Naive B cell (primary cell): ENCODE measurements around the gene OR51B5. TPM values are rescaled to one million over a fixed set of nuclear protein-coding genes. Genes with fewer than 3 reads are reported as not detected.
"Not testable (repeated sequence)": the region's sequence is repeated elsewhere in the genome, so short reads cannot be mapped to it uniquely, and the experiment has no call there.

Experiments used
- ATAC-seq, 2 donors: fragments of 150-1000 bp; cut with Tn5 transposase; 2 replicates each; pipeline ENCODE4 v1.10.0; 2021; ENCODE audit warnings: low read depth in 2 of 2, mild to moderate bottlenecking in 2 of 2, moderate library complexity in 2 of 2
- DNase-seq: peaks from one replicate; pipeline ENCODE4 v3.0.0; 2022
- H3K27ac Mint-ChIP-seq, 6 donors: one replicate each; pipeline ENCODE4 v1.8.0; 2020 to 2022; ENCODE audit warnings: mild to moderate bottlenecking in 6 of 6, mixed read lengths in 6 of 6, moderate library complexity in 5 of 6, inconsistent platforms in 2 of 6
- H3K27me3 Mint-ChIP-seq, 3 donors: one replicate each; pipeline ENCODE4 v1.8.0; 2021 to 2022; ENCODE audit warnings: mixed read lengths in 3 of 3, mild to moderate bottlenecking in 1 of 3
- H3K36me3 Mint-ChIP-seq, 2 donors: one replicate each; pipeline ENCODE4 v1.8.0; 2020 to 2022; ENCODE audit warnings: mixed read lengths in 2 of 2, inconsistent platforms in 1 of 2, mild to moderate bottlenecking in 1 of 2
- H3K4me1 Mint-ChIP-seq, 3 donors: one replicate each; pipeline ENCODE4 v1.8.0; 2020 to 2022; ENCODE audit warnings: mixed read lengths in 3 of 3, inconsistent platforms in 1 of 3, mild to moderate bottlenecking in 1 of 3, moderate library complexity in 1 of 3
- H3K4me3 Mint-ChIP-seq, 8 donors: one replicate each; pipeline ENCODE4 v1.8.0; 2020 to 2022; ENCODE audit warnings: mild to moderate bottlenecking in 8 of 8, mixed read lengths in 8 of 8, moderate library complexity in 8 of 8, inconsistent platforms in 2 of 8
- H3K9me3 Mint-ChIP-seq, 7 donors: one replicate each; pipeline ENCODE4 v1.8.0; 2020 to 2022; ENCODE audit warnings: mixed read lengths in 7 of 7, mild to moderate bottlenecking in 5 of 7, inconsistent platforms in 2 of 7, moderate library complexity in 1 of 7
- polyA plus RNA-seq, 6 donors: library from polyadenylated mRNA; unstranded; fragments of 300-500 nt; fragmentation: Illumina TruSeq; gene quantifications; one replicate each; pipeline ENCODE4 v1.2.3, GENCODE V29; 2021; ENCODE audit warnings: low read depth in 6 of 6

OR51B5 gene
- polyA plus RNA-seq, 6 donors from 2014 or later, result not detected

DNA sequence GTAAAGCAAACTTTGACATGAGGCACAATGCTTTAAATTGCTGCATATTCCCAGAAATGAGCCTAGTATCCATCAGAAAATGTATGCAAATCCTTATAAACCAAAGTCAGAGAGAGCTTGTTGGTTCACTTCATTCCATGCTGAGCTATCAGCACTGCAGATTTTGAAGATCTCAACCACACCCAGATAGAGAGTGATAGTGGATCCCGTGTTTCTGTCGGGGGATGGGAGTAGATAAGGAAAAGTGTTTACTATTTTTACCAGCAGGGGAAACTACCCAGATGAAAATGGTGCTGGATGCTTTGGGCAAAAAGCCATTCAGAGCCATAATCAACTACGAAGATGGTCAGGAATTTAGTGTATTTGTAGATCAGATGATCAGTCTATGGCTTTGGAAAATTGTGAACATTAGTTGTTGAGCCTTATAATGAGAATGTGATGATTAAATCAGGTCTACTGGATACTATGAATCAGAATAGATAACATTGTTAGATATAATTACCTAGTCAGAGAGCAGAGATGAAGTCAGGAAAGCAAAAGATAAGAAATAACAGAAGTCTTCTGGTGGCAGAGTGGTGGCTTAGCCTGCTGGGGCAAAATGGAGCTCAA lies 18.8 kb upstream of the OR51B5 start:
- Mint-ChIP-seq H3K4me1 (no peaks in the 10 kb centered on the region), H3K4me3 (no peak overlapping the region), H3K27ac (no peak overlapping the region), H3K36me3 (no peaks in the 10 kb centered on the region), H3K9me3 (peaks cover 0 to 8% (median 4%) of the 10 kb centered on the region in 7 donors), H3K27me3 (peaks cover 0 to 12% (median 8%) of the 10 kb centered on the region in 3 donors)
- DNase-seq (no peak), ATAC-seq (no peak)

GRCh38 chr11:5356031-5356430 lies 12.7 kb upstream of the OR51B5 start:
- H3K4me1 Mint-ChIP-seq, H3K9me3 Mint-ChIP-seq, H3K4me3 Mint-ChIP-seq, H3K36me3 Mint-ChIP-seq, DNase-seq, H3K27ac Mint-ChIP-seq, ATAC-seq: not testable (repeated sequence)
- H3K27me3 Mint-ChIP-seq, result peaks cover 7 to 15% (median 8%) of the 10 kb centered on the region in 3 donors

DNA sequence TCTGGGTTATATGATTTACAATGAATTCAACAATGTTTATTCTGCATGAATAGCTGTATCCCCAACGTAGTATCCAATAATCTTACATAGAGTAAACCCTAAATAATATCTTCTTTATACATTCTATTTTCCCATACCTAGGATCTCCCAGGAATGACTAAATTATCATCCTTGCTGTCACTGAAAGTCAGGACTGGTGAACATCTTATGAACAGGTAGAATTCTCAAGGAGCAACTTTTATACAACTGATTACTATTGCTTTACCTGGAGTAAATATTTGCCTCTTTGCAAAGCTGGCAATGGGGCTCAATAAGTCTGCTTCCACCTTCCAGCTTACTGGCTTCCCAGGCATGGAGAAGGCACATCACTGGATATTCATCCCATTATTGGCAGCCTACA lies 7.9 kb upstream of the OR51B5 start, which contains the start of gene OR51B6:
OR51B6 (plus strand) TSS at position 301 of the 400 bp plus-strand sequence; CDS start at position 301, 0 bp downstream.
- no peak within 1 kb of the TSS for H3K4me3 Mint-ChIP-seq
- H3K9me3 Mint-ChIP-seq, result peaks cover 0 to 2% (median 0%) of the 10 kb centered on the region in 7 donors
- no peak within 1 kb of the TSS for H3K27ac Mint-ChIP-seq

DNA sequence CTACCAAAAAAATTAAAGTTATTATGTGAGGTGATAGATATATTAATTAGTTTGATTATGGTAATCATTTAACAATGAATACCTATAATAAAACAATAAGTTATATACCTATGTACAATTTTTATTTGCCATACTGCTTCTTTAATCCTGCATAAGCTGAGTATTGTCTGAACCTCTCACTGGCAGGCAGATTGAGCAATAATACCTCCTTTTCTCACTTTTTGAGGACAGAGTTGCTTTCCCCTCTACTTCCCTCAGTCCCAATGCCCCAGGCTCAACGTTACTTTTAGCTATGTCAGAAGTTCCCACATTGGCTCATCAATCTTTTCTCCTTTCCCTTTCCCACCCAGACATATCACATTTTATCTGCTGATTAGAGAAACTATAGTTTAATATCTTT lies 6.2 kb upstream of the OR51B5 start:
- DNase-seq, result no peak
- H3K27me3 Mint-ChIP-seq, result peaks cover 7 to 25% (median 22%) of the 10 kb centered on the region in 3 donors
- peaks cover 0 to 2% (median 0%) of the 10 kb centered on the region in 7 donors for H3K9me3 Mint-ChIP-seq
- H3K4me3 Mint-ChIP-seq, result no peak overlapping the region
- H3K36me3 Mint-ChIP-seq, result no peaks in the 10 kb centered on the region
- no peak for ATAC-seq
- no peak overlapping the region for H3K27ac Mint-ChIP-seq
- H3K4me1 Mint-ChIP-seq, result no peaks in the 10 kb centered on the region

More for the DNA sequence above, 7.9 kb upstream of the OR51B5 start, which contains the start of gene OR51B6:
- H3K27me3 Mint-ChIP-seq, result peaks cover 7 to 25% (median 22%) of the 10 kb centered on the region in 3 donors
- H3K4me1 Mint-ChIP-seq, result no peaks in the 10 kb centered on the region
- DNase-seq, result no peak
- no peaks in the 10 kb centered on the region for H3K36me3 Mint-ChIP-seq
- ATAC-seq, result no peak

GRCh38 chr11:5348551-5349194 lies 5.3 kb upstream of the OR51B5 start:
- no peaks in the 10 kb centered on the region for H3K4me1 Mint-ChIP-seq
- DNase-seq (no peak), ATAC-seq (no peak)
- no peak overlapping the region for H3K27ac Mint-ChIP-seq
- H3K27me3 Mint-ChIP-seq, result peaks cover 7 to 25% (median 22%) of the 10 kb centered on the region in 3 donors
- no peak overlapping the region for H3K4me3 Mint-ChIP-seq
- H3K9me3 Mint-ChIP-seq, result peaks cover 0 to 2% (median 0%) of the 10 kb centered on the region in 7 donors
- no peaks in the 10 kb centered on the region for H3K36me3 Mint-ChIP-seq

DNA sequence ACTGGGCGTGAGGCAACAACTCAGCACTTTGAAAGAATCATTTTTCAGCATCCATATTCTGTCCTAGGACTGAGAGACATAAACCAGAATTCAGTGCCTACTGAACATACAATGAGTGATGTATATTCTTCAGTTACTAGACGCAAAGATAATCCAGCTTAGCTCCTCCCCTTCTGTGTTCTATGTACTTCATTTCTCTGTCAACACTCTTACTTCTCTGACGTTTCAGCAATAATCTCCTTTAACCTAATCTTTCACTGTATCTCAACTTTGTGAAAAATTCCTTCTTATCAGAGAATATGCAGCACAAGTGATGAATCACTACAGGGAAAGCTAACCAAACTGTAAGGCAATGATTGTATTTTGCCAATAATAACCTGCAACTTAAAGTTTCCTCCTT lies 2.5 kb upstream of the OR51B5 start:
- no peak for ATAC-seq
- Mint-ChIP-seq H3K4me1 (no peaks in the 10 kb centered on the region), H3K9me3 (peaks cover 0 to 2% (median 0%) of the 10 kb centered on the region in 7 donors), H3K4me3 (no peak overlapping the region), H3K36me3 (no peaks in the 10 kb centered on the region), H3K27ac (no peak overlapping the region), H3K27me3 (peaks cover 0 to 17% (median 14%) of the 10 kb centered on the region in 3 donors)
- DNase-seq, result no peak

DNA sequence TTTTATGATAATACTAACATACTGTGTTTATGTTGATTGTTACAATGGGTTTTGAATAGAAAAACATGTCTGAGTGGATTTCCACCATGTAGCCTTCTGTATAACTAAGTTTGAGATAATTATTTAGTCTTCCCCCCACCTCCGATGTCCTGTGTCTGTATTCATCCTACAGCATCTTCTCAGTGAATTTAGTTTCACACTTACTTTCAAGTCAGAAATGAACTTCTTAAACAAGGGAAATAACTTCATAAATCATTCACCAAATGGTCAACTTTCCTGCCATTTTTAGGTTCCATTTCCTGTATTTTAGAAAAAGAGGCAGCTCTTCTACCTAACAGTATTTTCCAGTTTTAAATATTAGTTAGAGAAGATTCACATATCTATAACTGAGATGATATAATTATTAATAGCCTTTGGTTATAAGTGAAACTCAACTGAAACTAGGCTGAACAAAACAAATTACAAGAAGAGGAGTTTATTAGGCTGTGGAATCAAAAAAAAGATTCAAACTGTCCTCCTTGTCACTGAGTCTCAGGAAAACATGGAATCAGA lies 3.5 kb downstream of the OR51B5 start:
- ATAC-seq (no peak), DNase-seq (no peak)
- Mint-ChIP-seq H3K9me3 (peaks cover 0 to 2% (median 0%) of the 10 kb centered on the region in 7 donors), H3K4me3 (no peak overlapping the region), H3K27me3 (peaks cover 0 to 6% (median 0%) of the 10 kb centered on the region in 3 donors), H3K36me3 (no peaks in the 10 kb centered on the region), H3K4me1 (no peaks in the 10 kb centered on the region), H3K27ac (no peak overlapping the region)

DNA sequence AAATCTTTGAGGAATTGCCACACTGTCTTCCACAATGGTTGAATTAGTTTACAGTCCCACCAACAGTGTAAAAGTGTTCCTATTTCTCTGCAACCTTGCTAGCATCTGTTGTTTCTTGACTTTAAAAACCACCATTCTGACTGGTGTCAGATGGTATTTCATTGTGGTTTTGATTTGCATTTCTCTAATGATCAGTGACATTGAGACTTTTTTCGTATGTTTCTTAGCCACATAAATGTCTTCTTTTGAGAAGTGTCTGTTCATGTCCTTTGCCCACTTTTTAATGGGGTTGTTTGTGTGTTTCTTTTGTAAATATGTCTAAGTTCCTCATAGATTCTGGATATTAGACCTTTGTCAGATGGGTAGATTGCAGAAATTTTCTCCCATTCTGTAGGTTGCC lies 6.1 kb downstream of the OR51B5 start:
- not testable (repeated sequence) for H3K36me3 Mint-ChIP-seq, H3K4me1 Mint-ChIP-seq

DNA sequence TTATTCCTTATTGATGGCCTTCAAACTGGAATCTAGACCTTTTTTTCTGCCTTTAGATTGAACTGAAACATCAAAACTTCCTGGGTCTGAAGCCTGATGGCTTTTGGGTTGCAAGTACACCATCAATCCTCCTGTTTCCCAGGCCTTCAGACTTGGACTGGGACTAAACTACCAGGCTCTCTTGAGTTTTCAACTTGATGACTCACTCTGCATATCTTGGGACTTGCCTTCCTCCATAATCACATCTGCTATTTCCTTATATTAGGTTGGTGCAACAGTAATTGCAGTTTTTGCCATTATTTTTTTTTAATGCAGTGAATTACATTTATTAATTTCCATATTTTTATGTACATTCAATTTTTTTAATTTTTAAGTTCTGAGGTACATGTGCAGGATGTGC lies 7.0 kb downstream of the OR51B5 start:
- Mint-ChIP-seq H3K27me3 (no peaks in the 10 kb centered on the region), H3K9me3 (peaks cover 0 to 2% (median 0%) of the 10 kb centered on the region in 7 donors), H3K4me1 (no peaks in the 10 kb centered on the region), H3K36me3 (no peaks in the 10 kb centered on the region), H3K4me3 (no peak overlapping the region), H3K27ac (no peak overlapping the region)
- ATAC-seq (no peak), DNase-seq (no peak)

More for the DNA sequence above, 6.1 kb downstream of the OR51B5 start:
- H3K27ac Mint-ChIP-seq, H3K9me3 Mint-ChIP-seq, H3K27me3 Mint-ChIP-seq, DNase-seq, ATAC-seq, H3K4me3 Mint-ChIP-seq: not testable (repeated sequence)

GRCh38 chr11:5335170-5335569 lies 8.2 kb downstream of the OR51B5 start:
- Mint-ChIP-seq H3K4me3 (no peak overlapping the region), H3K4me1 (no peaks in the 10 kb centered on the region), H3K36me3 (no peaks in the 10 kb centered on the region), H3K27ac (no peak overlapping the region), H3K27me3 (peaks cover 0 to 8% (median 0%) of the 10 kb centered on the region in 3 donors), H3K9me3 (peaks cover 0 to 5% (median 0%) of the 10 kb centered on the region in 7 donors)
- DNase-seq (no peak), ATAC-seq (no peak)

DNA sequence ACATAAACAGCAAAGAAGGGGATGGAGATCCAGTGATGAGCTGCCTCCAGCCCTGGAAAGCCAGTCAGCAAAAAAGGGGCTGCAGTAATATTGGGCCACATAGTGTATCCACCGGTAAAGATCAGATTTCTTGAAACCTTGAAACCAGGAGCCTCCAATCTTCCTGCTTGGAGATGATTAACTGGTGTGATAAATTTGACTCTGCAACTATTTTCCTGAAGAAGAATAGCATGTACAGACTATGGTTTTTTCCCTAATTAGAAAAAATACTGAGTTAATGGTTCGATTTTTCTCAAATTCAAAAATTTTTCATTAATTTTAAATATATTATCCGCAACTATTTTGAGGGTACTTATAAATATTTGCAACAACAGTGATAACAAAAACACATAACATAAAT lies 19.1 kb downstream of the OR51B5 start, which contains the start of gene OR51B2:
OR51B2 (minus strand) TSS at position 101 of the 400 bp plus-strand sequence; CDS start at position 101, 0 bp downstream.
- DNase-seq, result no peak
- no peaks in the 10 kb centered on the region for H3K4me1 Mint-ChIP-seq
- no peak within 1 kb of the TSS for H3K27ac Mint-ChIP-seq
- no peak for ATAC-seq
- no peaks in the 10 kb centered on the region for H3K36me3 Mint-ChIP-seq
- no peaks in the 10 kb centered on the region for H3K9me3 Mint-ChIP-seq
- no peaks in the 10 kb centered on the region for H3K27me3 Mint-ChIP-seq
- H3K4me3 Mint-ChIP-seq, result no peak within 1 kb of the TSS

DNA sequence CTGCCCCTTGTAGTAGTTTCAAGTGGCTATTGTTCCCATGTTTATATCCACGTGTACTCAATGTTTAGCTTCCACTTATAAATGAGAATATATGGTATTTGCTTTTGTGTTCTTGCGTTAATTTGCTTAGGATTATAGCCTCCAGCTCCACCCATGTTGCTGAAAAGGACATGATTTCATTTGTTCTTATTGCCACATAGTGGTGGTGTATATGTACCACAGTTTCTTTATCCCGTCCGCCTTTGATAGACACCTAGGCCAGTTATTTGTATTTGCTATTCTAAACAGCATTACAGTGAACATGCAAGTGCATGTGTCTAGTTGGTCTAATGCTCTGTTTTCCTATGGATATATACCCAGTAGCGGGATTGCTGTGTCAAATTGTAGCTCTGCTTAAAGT lies 26.0 kb downstream of the OR51B5 start:
- no peak for DNase-seq
- Mint-ChIP-seq H3K9me3 (peaks cover 0 to 8% (median 5%) of the 10 kb centered on the region in 7 donors), H3K27ac (no peak overlapping the region), H3K27me3 (no peaks in the 10 kb centered on the region), H3K36me3 (no peaks in the 10 kb centered on the region), H3K4me3 (no peak overlapping the region), H3K4me1 (no peaks in the 10 kb centered on the region)
- ATAC-seq, result no peak

DNA sequence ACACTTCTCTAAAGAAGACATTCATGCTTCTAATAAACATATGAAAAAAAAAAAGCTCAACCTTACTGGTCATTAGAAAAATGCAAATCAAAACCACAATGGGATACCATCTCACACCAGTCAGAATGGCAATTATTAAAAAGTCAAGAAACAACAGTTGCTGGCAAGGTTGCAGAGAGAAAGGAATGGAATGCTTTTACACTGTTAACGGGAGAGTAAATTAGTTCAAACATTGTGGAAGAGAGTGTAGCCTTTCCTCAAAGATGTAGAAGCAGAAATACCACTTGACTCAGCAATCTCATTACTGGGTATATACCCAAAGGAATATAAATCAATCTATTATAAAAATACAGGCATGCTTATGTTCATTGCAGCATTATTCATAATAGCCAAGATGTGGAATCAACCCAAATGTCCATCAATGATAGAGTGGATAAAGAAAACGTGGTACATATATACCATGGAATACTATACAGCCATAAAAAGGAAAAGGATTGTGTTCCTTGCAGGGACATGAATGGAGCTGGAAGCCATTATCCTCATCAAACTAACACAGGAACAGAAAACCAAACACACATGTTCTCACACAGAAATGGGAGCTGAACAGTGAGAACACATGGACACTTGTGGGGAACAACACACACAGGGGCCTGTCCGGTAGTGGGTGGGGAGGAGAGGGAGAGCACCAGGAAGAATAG lies 29.8 kb downstream of the OR51B5 start:
- ATAC-seq, H3K4me1 Mint-ChIP-seq, H3K27me3 Mint-ChIP-seq, H3K9me3 Mint-ChIP-seq, H3K4me3 Mint-ChIP-seq, H3K36me3 Mint-ChIP-seq, DNase-seq, H3K27ac Mint-ChIP-seq: not testable (repeated sequence)
